Chondrocyte (in vitro differentiated cells): ENCODE data around the gene PCED1B. TPM values are rescaled to one million over a fixed set of nuclear protein-coding genes. Genes with fewer than 3 reads are reported as not detected.
A peak's percentile ranks its signal among the peaks of the same experiment; 100 is the strongest.
"Not testable (repeated sequence)": the region's sequence is repeated elsewhere in the genome, so short reads cannot be mapped to it uniquely, and the experiment has no call there.

Experiments
- DNase-seq: peaks from one replicate; pipeline ENCODE4 v3.0.0; 2021; ENCODE audit warnings: mixed read lengths, low spot score
- H3K27ac Mint-ChIP-seq: one replicate; pipeline ENCODE4 v1.8.0; 2021; ENCODE audit warnings: mild to moderate bottlenecking, moderate library complexity, mixed read lengths; ENCODE audit not compliant: unreplicated experiment
- H3K27me3 Mint-ChIP-seq: 2 replicates; pipeline ENCODE4 v1.8.0; 2021; ENCODE audit warnings: low read depth, mixed read lengths
- H3K36me3 Mint-ChIP-seq: 2 replicates; pipeline ENCODE4 v1.8.0; 2021; ENCODE audit warnings: low read depth, mixed read lengths
- H3K4me1 Mint-ChIP-seq: 2 replicates; pipeline ENCODE4 v1.8.0; 2021; ENCODE audit warnings: low read depth, mild to moderate bottlenecking, mixed read lengths
- H3K4me3 Mint-ChIP-seq: one replicate; pipeline ENCODE4 v1.8.0; 2021; ENCODE audit warnings: mild to moderate bottlenecking, moderate library complexity, mixed read lengths; ENCODE audit not compliant: unreplicated experiment
- H3K9me3 Mint-ChIP-seq: 2 replicates; pipeline ENCODE4 v1.8.0; 2021; ENCODE audit warnings: low read depth, mixed read lengths
- CTCF ChIP-seq: fragments of 200-600 bp; sonication (generic); IDR thresholded peaks from 2 replicates; pipeline ENCODE4 v1.5.0; 2021; ENCODE audit warnings: antibody characterized with exemption, mild to moderate bottlenecking, moderate library complexity
- microRNA-seq: library from miRNA; unstranded; fragments of <30 nt; microRNA quantifications from one replicate; pipeline ENCODE4 v1.2.0, GENCODE V29; 2020; ENCODE audit warnings: borderline number of aligned reads
- total RNA-seq: library from RNA; stranded (reverse); gene quantifications from 3 replicates; pipeline ENCODE4 v1.2.1, GENCODE V29; 2021

The PCED1B gene
- total RNA-seq, 1 donor from 2014 or later: 2.3 TPM

- Mint-ChIP-seq H3K4me1 (peaks cover 67% of the 10 kb centered on the region), H3K36me3 (no peaks in the 10 kb centered on the region), H3K9me3 (peaks cover 6% of the 10 kb centered on the region), H3K27ac (peak overlapping the region; percentile 78), H3K4me3 (no peak overlapping the region), H3K27me3 (no peaks in the 10 kb centered on the region)
- no peak for TF ChIP-seq CTCF
- no peak for DNase-seq
Observed at GRCh38 chr12:47277972-47278448, 198.6 kb downstream of the PCED1B start.

- not testable (repeated sequence) for H3K9me3 Mint-ChIP-seq, H3K36me3 Mint-ChIP-seq, DNase-seq, H3K4me3 Mint-ChIP-seq, H3K27ac Mint-ChIP-seq, H3K27me3 Mint-ChIP-seq
- peaks cover 53% of the 10 kb centered on the region for H3K4me1 Mint-ChIP-seq
Observed at GRCh38 chr12:47279758-47280157, 200.3 kb downstream of the PCED1B start.

GRCh38 chr12:47280543-47281300 is 201.3 kb downstream of the PCED1B start:
- no peak for TF ChIP-seq CTCF
- Mint-ChIP-seq H3K4me3 (no peak overlapping the region), H3K36me3 (no peaks in the 10 kb centered on the region), H3K27me3 (no peaks in the 10 kb centered on the region), H3K4me1 (peaks cover 44% of the 10 kb centered on the region), H3K27ac (peak overlapping the region; percentile 93), H3K9me3 (peaks cover 6% of the 10 kb centered on the region)
- no peak for DNase-seq

GRCh38 chr12:47281667-47282171 is 202.3 kb downstream of the PCED1B start:
- Mint-ChIP-seq H3K4me1 (peaks cover 40% of the 10 kb centered on the region), H3K9me3 (peaks cover 6% of the 10 kb centered on the region), H3K4me3 (no peak overlapping the region), H3K27me3 (no peaks in the 10 kb centered on the region), H3K27ac (peak overlapping the region; percentile 93), H3K36me3 (no peaks in the 10 kb centered on the region)
- TF ChIP-seq CTCF: no peak
- no peak for DNase-seq

GRCh38 chr12:47282206-47282605 is 202.8 kb downstream of the PCED1B start:
- TF ChIP-seq CTCF: no peak
- no peak for DNase-seq
- H3K36me3 Mint-ChIP-seq: no peaks in the 10 kb centered on the region
- H3K9me3 Mint-ChIP-seq: peaks cover 6% of the 10 kb centered on the region
- H3K27ac Mint-ChIP-seq: peak overlapping the region; percentile 93
- H3K4me3 Mint-ChIP-seq: no peak overlapping the region
- peaks cover 35% of the 10 kb centered on the region for H3K4me1 Mint-ChIP-seq
- no peaks in the 10 kb centered on the region for H3K27me3 Mint-ChIP-seq

Small RNAs within 50 kb of the gene (microRNA-seq; reads per million reads assigned to microRNA genes)
- not detected for gene MIR4698

Other genes starting within 250 kb of the PCED1B start
- gene AMIGO2, start 338 bp downstream of the PCED1B start, total RNA-seq: 86.7 to 153 TPM (median 153 TPM) in 3 replicates